Caco-2 (cell line): ENCODE measurements around the gene TIMM13. TPM values are rescaled to one million over a fixed set of nuclear protein-coding genes. Genes with fewer than 3 reads are reported as not detected.

Experiments
- BruUV-seq: library from RNA; stranded (reverse); fragments of 400-500 nt; replicated peaks from 2 replicates; lab custom pipeline; 2021; lab: Mats Ljungman, UMichigan
- CTCF ChIA-PET: fragments of 300-600 bp; sonication (Branson Sonifier 250); formaldehyde crosslinking; loops from one replicate; lab custom pipeline; 2022; ENCODE audit warnings: antibody characterized with exemption; lab: Charles Lee
- POLR2A ChIA-PET: fragments of 300-600 bp; sonication (Branson Sonifier 250); formaldehyde crosslinking; loops from one replicate; lab custom pipeline; 2022; ENCODE audit warnings: antibody characterized with exemption; lab: Charles Lee
- DNase-seq, 2 experiments: peaks; one replicate each; pipeline versions ENCODE4 v3.0.0 to v3.0.0-alpha.2; 2020 to 2022
- H3K27me3 ChIP-seq: replicated peaks from 2 replicates; pipeline ENCODE4 v1.6.0; 2011; ENCODE audit warnings: low read length; ENCODE audit not compliant: control insufficient read depth, insufficient read depth
- H3K36me3 ChIP-seq: 2 replicates; pipeline ENCODE4 v1.5.1; 2011; ENCODE audit warnings: low read length; ENCODE audit not compliant: control insufficient read depth, insufficient read depth
- H3K4me1 ChIP-seq: fragments of 250-450 bp; sonication (Bioruptor Pico); 2 replicates; pipeline ENCODE4 v1.5.1; 2020; ENCODE audit warnings: mild to moderate bottlenecking
- H3K4me3 ChIP-seq: 2 replicates; pipeline ENCODE4 v1.5.1; 2011; ENCODE audit warnings: low read depth, mild to moderate bottlenecking, control low read depth, low read length
- H3K9me3 ChIP-seq: fragments of 250-450 bp; sonication (Bioruptor Pico); 2 replicates; pipeline ENCODE4 v1.5.1; 2020; ENCODE audit warnings: mild to moderate bottlenecking, moderate library complexity
- H3K27ac Mint-ChIP-seq: one replicate; pipeline ENCODE4 v1.8.0; 2022; ENCODE audit warnings: mixed read lengths; ENCODE audit not compliant: unreplicated experiment
- H3K27me3 Mint-ChIP-seq: one replicate; pipeline ENCODE4 v1.8.0; 2022; ENCODE audit warnings: mixed read lengths; ENCODE audit not compliant: insufficient read depth, unreplicated experiment
- H3K36me3 Mint-ChIP-seq: one replicate; pipeline ENCODE4 v1.8.0; 2022; ENCODE audit warnings: mild to moderate bottlenecking, mixed read lengths; ENCODE audit not compliant: insufficient read depth, unreplicated experiment
- H3K4me1 Mint-ChIP-seq: one replicate; pipeline ENCODE4 v1.8.0; 2022; ENCODE audit warnings: low read depth, mixed read lengths; ENCODE audit not compliant: unreplicated experiment
- H3K4me3 Mint-ChIP-seq: one replicate; pipeline ENCODE4 v1.8.0; 2022; ENCODE audit warnings: mild to moderate bottlenecking, moderate library complexity, mixed read lengths; ENCODE audit not compliant: unreplicated experiment
- H3K9me3 Mint-ChIP-seq: one replicate; pipeline ENCODE4 v1.8.0; 2022; ENCODE audit warnings: mixed read lengths; ENCODE audit not compliant: unreplicated experiment
- intact Hi-C: fragments of 100-400 bp; cut with micrococcal nuclease; formaldehyde crosslinking; loops from one replicate; pipeline ENCODE4 v1.10.0; 2022; ENCODE audit not compliant: unreplicated experiment
- total RNA-seq: library from RNA; stranded (reverse); gene quantifications from 2 replicates; pipeline ENCODE4 v1.2.3, GENCODE V29; 2022
- TF ChIP-seq, protein P1 (sequence below), 2 experiments: fragments of 200-600 bp in 1 of 2; IDR thresholded peaks; 1 replicate in 1 of 2; 2 replicates in 1 of 2; pipeline versions ENCODE4 v1.5.1 to v1.8.0; 2011 to 2022; ENCODE audit warnings: antibody characterized with exemption in 1 of 2, control low read depth in 1 of 2, inconsistent platforms in 1 of 2, low read depth in 1 of 2, low read length in 1 of 2, mild to moderate bottlenecking in 1 of 2, moderate library complexity in 1 of 2; ENCODE audit not compliant: insufficient read depth in 1 of 2, severe bottlenecking in 1 of 2, unreplicated experiment in 1 of 2

The TIMM13 gene
- total RNA-seq, 1 experiment from 2014 or later: 200 TPM

DNA sequence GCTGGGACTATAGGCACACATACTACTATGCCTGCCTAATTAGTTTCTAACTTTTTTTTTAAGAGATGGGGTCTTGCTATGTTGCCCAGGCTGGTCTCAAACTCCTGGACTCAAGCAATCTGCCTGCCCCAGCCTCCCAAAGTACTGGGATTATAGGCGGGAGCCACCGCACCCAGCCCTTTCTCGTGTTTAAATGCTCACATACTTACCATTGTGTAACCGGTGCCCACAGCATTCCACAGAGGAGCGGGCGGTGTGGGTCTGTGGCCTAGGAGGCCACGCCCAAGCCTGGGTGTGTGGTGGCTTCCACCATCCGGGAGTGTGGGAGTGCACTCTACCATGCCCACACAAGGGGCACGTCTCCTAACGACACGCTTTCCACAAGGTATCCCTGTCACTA, 21.6 kb upstream of the TIMM13 start:
- TF ChIP-seq, protein P1, sequence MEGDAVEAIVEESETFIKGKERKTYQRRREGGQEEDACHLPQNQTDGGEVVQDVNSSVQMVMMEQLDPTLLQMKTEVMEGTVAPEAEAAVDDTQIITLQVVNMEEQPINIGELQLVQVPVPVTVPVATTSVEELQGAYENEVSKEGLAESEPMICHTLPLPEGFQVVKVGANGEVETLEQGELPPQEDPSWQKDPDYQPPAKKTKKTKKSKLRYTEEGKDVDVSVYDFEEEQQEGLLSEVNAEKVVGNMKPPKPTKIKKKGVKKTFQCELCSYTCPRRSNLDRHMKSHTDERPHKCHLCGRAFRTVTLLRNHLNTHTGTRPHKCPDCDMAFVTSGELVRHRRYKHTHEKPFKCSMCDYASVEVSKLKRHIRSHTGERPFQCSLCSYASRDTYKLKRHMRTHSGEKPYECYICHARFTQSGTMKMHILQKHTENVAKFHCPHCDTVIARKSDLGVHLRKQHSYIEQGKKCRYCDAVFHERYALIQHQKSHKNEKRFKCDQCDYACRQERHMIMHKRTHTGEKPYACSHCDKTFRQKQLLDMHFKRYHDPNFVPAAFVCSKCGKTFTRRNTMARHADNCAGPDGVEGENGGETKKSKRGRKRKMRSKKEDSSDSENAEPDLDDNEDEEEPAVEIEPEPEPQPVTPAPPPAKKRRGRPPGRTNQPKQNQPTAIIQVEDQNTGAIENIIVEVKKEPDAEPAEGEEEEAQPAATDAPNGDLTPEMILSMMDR (IDR thresholded peaks at IDR 0.05; ENCODE audit: insufficient read depth in 1 of 2, low read depth in 1 of 2, low read length in 1 of 2, severe bottlenecking in 1 of 2, unreplicated experiment in 1 of 2): no peak
- no peaks in the 10 kb centered on the region for H3K4me1 ChIP-seq
- H3K4me3 Mint-ChIP-seq: no peak overlapping the region
- no peaks in the 10 kb centered on the region for H3K36me3 ChIP-seq
- ChIA-PET CTCF (no interaction called here), POLR2A (no interaction called here)
- H3K4me3 ChIP-seq: no peak overlapping the region
- BruUV-seq: no TSS peak
- H3K36me3 Mint-ChIP-seq: peaks cover 20% of the 10 kb centered on the region
- no peak overlapping the region for H3K27ac Mint-ChIP-seq
- intact Hi-C loops: no loop called here
- H3K27me3 Mint-ChIP-seq: no peaks in the 10 kb centered on the region
- no peaks in the 10 kb centered on the region for H3K9me3 Mint-ChIP-seq
- no peak for DNase-seq
- H3K27me3 ChIP-seq: no peaks in the 10 kb centered on the region
- H3K9me3 ChIP-seq: no peaks in the 10 kb centered on the region
- no peaks in the 10 kb centered on the region for H3K4me1 Mint-ChIP-seq

DNA sequence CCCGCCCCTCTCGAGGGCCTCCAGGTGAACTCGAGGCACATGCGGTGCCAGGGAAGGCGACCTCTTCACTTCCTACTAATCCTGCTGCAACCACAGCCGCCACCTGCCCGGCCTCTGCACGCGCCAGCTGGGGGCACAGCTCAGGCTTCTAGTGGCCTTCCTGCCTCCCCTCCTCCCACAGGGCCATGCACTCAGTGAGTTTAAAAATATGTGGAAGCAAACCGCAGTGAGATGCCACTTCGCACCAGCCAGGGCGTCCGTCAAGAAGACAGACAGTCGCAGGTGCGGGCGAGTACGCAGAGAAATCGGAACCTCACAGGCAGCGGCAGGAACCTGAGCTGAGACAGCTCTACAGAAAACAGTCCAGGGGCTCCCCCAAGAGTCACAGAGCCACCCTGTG, 19.0 kb upstream of the TIMM13 start:
- Mint-ChIP-seq H3K4me3 (no peak overlapping the region), H3K36me3 (peaks cover 19% of the 10 kb centered on the region), H3K27me3 (no peaks in the 10 kb centered on the region), H3K27ac (no peak overlapping the region), H3K9me3 (no peaks in the 10 kb centered on the region), H3K4me1 (no peaks in the 10 kb centered on the region)
- Histone ChIP-seq H3K27me3 (no peaks in the 10 kb centered on the region), H3K36me3 (no peaks in the 10 kb centered on the region), H3K4me3 (no peak overlapping the region), H3K4me1 (no peaks in the 10 kb centered on the region), H3K9me3 (no peaks in the 10 kb centered on the region)
- no TSS peak for BruUV-seq
- no peak for DNase-seq
- ChIA-PET CTCF (no interaction called here), POLR2A (no interaction called here)
- intact Hi-C loops: no loop called here
- TF ChIP-seq, protein P1 (IDR thresholded peaks at IDR 0.05; ENCODE audit: insufficient read depth in 1 of 2, low read depth in 1 of 2, low read length in 1 of 2, severe bottlenecking in 1 of 2, unreplicated experiment in 1 of 2): no peak

DNA sequence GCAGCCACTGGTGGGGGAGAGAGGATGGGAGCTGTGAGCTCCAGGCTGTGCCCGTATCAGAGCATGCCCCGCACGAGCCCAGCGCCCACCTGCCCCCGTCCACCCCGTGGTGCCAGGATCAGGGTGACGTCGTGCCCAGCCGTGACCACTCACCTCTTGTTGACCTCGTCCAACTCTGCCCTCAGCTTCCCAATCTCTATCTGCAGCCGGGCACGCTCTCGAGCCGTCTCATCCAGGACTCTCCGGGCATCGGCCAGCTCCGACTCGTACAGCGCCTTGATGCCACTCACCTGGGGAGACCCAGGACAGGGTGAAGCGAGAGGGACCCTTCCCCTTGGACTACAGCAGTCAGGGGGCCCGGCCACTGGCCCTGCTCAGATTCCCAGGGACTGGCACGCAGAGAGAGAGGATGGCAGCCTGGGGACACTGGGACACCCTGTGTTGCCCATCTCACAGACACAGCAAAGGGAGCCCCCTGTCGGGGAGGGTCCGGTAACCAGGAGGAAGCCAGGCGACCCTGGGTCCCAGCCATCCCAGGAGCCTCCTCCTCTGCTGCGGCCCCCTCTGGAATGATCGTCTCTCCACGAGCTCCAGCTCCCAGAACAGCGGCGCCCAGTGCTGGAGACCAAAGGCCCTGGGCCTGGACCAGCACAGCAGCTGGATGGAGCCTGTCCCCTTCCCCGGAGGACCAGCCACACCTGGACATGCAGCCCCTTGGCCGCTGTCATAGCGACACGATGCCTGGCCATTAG, 17.0 kb upstream of the TIMM13 start:
- H3K27me3 Mint-ChIP-seq: no peaks in the 10 kb centered on the region
- peaks cover 29% of the 10 kb centered on the region for H3K36me3 Mint-ChIP-seq
- H3K4me1 Mint-ChIP-seq: no peaks in the 10 kb centered on the region
- ChIA-PET CTCF (interaction anchor here (0.6 kb wide), 1 partner anchor 193 kb away, joined by 4 read pairs; no protein-coding TSS in a partner anchor), POLR2A (no interaction called here)
- no peak for DNase-seq
- no peaks in the 10 kb centered on the region for H3K9me3 ChIP-seq
- intact Hi-C loops: no loop called here
- BruUV-seq: no TSS peak
- TF ChIP-seq, protein P1 (IDR thresholded peaks at IDR 0.05; ENCODE audit: insufficient read depth in 1 of 2, low read depth in 1 of 2, low read length in 1 of 2, severe bottlenecking in 1 of 2, unreplicated experiment in 1 of 2): no peak
- H3K27me3 ChIP-seq: no peaks in the 10 kb centered on the region
- no peaks in the 10 kb centered on the region for H3K4me1 ChIP-seq
- no peaks in the 10 kb centered on the region for H3K36me3 ChIP-seq
- no peak overlapping the region for H3K4me3 Mint-ChIP-seq
- no peaks in the 10 kb centered on the region for H3K9me3 Mint-ChIP-seq
- H3K27ac Mint-ChIP-seq: no peak overlapping the region
- H3K4me3 ChIP-seq: no peak overlapping the region
